Liver (tissue), 9 donors: ENCODE results near the gene HAUS8. TPM values are rescaled to one million over a fixed set of nuclear protein-coding genes. Genes with fewer than 3 reads are reported as not detected.

ENCODE experiments used
- DNase-seq: peaks from one replicate; pipeline ENCODE4 v3.0.0-alpha.2; 2017; ENCODE audit warnings: low spot score
- H3K27ac ChIP-seq, 2 donors: one replicate each; pipeline ENCODE4 v1.7.0; 2013; ENCODE audit warnings: inconsistent platforms in 2 of 2, low read length in 2 of 2, control low read depth in 1 of 2, low read depth in 1 of 2, mild to moderate bottlenecking in 1 of 2
- H3K27me3 ChIP-seq, 4 donors: one replicate each; pipeline versions ENCODE4 v1.6.1 to v1.7.0; 2013; ENCODE audit warnings: low read length in 3 of 4, inconsistent platforms in 1 of 4, mild to moderate bottlenecking in 1 of 4, moderate library complexity in 1 of 4; ENCODE audit not compliant: control insufficient read depth in 4 of 4, insufficient read depth in 4 of 4
- H3K36me3 ChIP-seq, 4 donors: one replicate each; pipeline versions ENCODE4 v1.6.1 to v1.7.0; 2013; ENCODE audit warnings: low read length in 3 of 4, mild to moderate bottlenecking in 3 of 4, low read depth in 1 of 4, moderate library complexity in 1 of 4; ENCODE audit not compliant: control insufficient read depth in 4 of 4, insufficient read depth in 3 of 4
- H3K4me1 ChIP-seq, 4 donors: one replicate each; pipeline versions ENCODE4 v1.6.1 to v1.7.0; 2013; ENCODE audit warnings: low read length in 3 of 4, mild to moderate bottlenecking in 3 of 4, moderate library complexity in 1 of 4; ENCODE audit not compliant: control insufficient read depth in 4 of 4, insufficient read depth in 4 of 4
- H3K4me3 ChIP-seq, 3 donors: one replicate each; pipeline versions ENCODE4 v1.6.1 to v1.7.0; 2013; ENCODE audit warnings: low read length in 3 of 3, control low read depth in 1 of 3, low read depth in 1 of 3, mild to moderate bottlenecking in 1 of 3
- H3K9ac ChIP-seq, 2 donors: one replicate each; pipeline ENCODE4 v1.7.0; 2013; ENCODE audit warnings: low read length in 2 of 2, mild to moderate bottlenecking in 2 of 2, moderate library complexity in 2 of 2, control low read depth in 1 of 2, low read depth in 1 of 2
- H3K9me3 ChIP-seq, 4 donors: one replicate each; pipeline versions ENCODE4 v1.6.1 to v1.7.0; 2013; ENCODE audit warnings: low read length in 3 of 4; ENCODE audit not compliant: control insufficient read depth in 4 of 4
- ATF3 ChIP-seq: IDR thresholded peaks from 2 replicates; pipeline ENCODE4 v1.6.1; 2016; ENCODE audit warnings: antibody characterized with exemption
- CTCF ChIP-seq: fragments of 150-350 bp; IDR thresholded peaks from 2 replicates; pipeline ENCODE4 v1.5.1; 2017; ENCODE audit warnings: improper control_type of control experiment, low read depth, low read length; ENCODE audit not compliant: missing input control
- FOXA2 ChIP-seq: IDR thresholded peaks from 2 replicates; pipeline ENCODE4 v1.6.1; 2016; ENCODE audit warnings: antibody characterized with exemption
- JUND ChIP-seq, 2 donors: IDR thresholded peaks; 2 replicates each; pipeline ENCODE4 v1.6.1; 2016; ENCODE audit warnings: antibody characterized with exemption in 2 of 2
- RAD21 ChIP-seq, 2 donors: IDR thresholded peaks; 2 replicates each; pipeline ENCODE4 v1.6.1; 2016; ENCODE audit warnings: antibody characterized with exemption in 2 of 2, mild to moderate bottlenecking in 2 of 2
- ZBTB33 ChIP-seq: IDR thresholded peaks from 2 replicates; pipeline ENCODE4 v1.6.1; 2016; ENCODE audit warnings: antibody characterized with exemption
- WGBS: extraction: QIAGEN DNeasy Blood & Tissue Kit; methylation state at CpG from one replicate; pipeline ENCODE4 v1.1.7; 2013; 5-methylcytosine and 5-hydroxymethylcytosine counted together
- polyA plus RNA-seq, 2 donors: library from polyadenylated mRNA; stranded (reverse) in 1 of 2; unstranded in 1 of 2; fragments of 200-250 nt in 1 of 2; fragments of >200 nt in 1 of 2; fragmentation: Nextera tagmentation in 1 of 2; extraction: Ambion mirVana in 1 of 2; gene quantifications; one replicate each; pipeline versions ENCODE4 v1.2.1 to v1.2.3, GENCODE V29; 2013 to 2015
- total RNA-seq, 2 donors: library from RNA; depleted of rRNA; stranded (reverse); fragments of >200 nt; gene quantifications; one replicate each; pipeline ENCODE4 v1.2.3, GENCODE V29; 2014
- donor health status: healthy.
- donor health status: healthy.
- donor health status: healthy.
- donor health status: healthy.
- donor health status: healthy.

HAUS8 gene
- total and polyA plus RNA-seq, 4 donors: 3.3 to 5.7 (median 3.8) TPM

- no peak for TF ChIP-seq ZBTB33
Measured at GRCh38 chr19:17002455-17002854, 72.8 kb downstream of the HAUS8 start (continued).

GRCh38 chr19:17001603-17002183, 73.6 kb downstream of the HAUS8 start:
- Histone ChIP-seq H3K27me3 (peaks cover 0 to 4% (median 0%) of the 10 kb centered on the region in 4 donors), H3K36me3 (peaks cover 0 to 2% (median 0%) of the 10 kb centered on the region in 4 donors), H3K4me1 (no peaks in the 10 kb centered on the region), H3K27ac (no peak overlapping the region), H3K9me3 (peaks cover 2 to 7% (median 4%) of the 10 kb centered on the region in 4 donors), H3K4me3 (no peak overlapping the region), H3K9ac (no peak overlapping the region)
- DNase-seq: no peak
- TF ChIP-seq RAD21 (IDR thresholded peaks at IDR 0.05) (no peak), ATF3 (no peak), ZBTB33 (no peak), JUND (IDR thresholded peaks at IDR 0.05) (no peak), CTCF (no peak), FOXA2 (no peak)
- 52% methylated on average over 7 of the region's 7 CpGs for WGBS

Other genes starting within 250 kb of the HAUS8 start
- 10 to 100 TPM; 10.7 to 17.1 TPM for gene SIN3B, start 246.1 kb downstream of the HAUS8 start, total RNA-seq
- gene SIN3B, start 246.1 kb downstream of the HAUS8 start, polyA plus RNA-seq: 1 to 10 TPM; 6.1 to 6.4 TPM
- 1 to 10 TPM in 1 of 2 donors, under 1 TPM in 1; 0.08 to 1.6 TPM for gene F2RL3, start 186.5 kb downstream of the HAUS8 start, total RNA-seq
- under 1 TPM; 0.18 to 0.22 TPM for gene F2RL3, start 186.5 kb downstream of the HAUS8 start, polyA plus RNA-seq
- 1 to 10 TPM; 1.0 to 1.4 TPM for gene CPAMD8, start 48.6 kb downstream of the HAUS8 start, total RNA-seq
- 1 to 10 TPM in 1 of 2 donors, under 1 TPM in 1; 0.92 to 1.2 TPM for gene CPAMD8, start 48.6 kb downstream of the HAUS8 start, polyA plus RNA-seq
- 10 to 100 TPM; 21.5 to 32.5 TPM for gene MYO9B, start 325 bp upstream of the HAUS8 start, total RNA-seq
- 10 to 100 TPM in 1 of 2 donors, 1 to 10 TPM in 1; 9.1 to 20.5 TPM for gene MYO9B, start 325 bp upstream of the HAUS8 start, polyA plus RNA-seq
- 10 to 100 TPM in 1 of 2 donors, 1 to 10 TPM in 1; 9.6 to 13.6 TPM for gene USE1, start 139.9 kb upstream of the HAUS8 start, total RNA-seq
- 10 to 100 TPM; 22.6 to 27.8 TPM for gene USE1, start 139.9 kb upstream of the HAUS8 start, polyA plus RNA-seq
- gene OCEL1, start 150.8 kb upstream of the HAUS8 start, total RNA-seq: 10 to 100 TPM in 1 of 2 donors, 1 to 10 TPM in 1; 4.9 to 10.5 TPM
- 10 to 100 TPM; 31.1 to 32.5 TPM for gene OCEL1, start 150.8 kb upstream of the HAUS8 start, polyA plus RNA-seq
- 10 to 100 TPM; 52.2 to 86.1 TPM for gene NR2F6, start 170.5 kb upstream of the HAUS8 start, total RNA-seq
- 10 to 100 TPM; 30.5 to 53.1 TPM for gene NR2F6, start 170.5 kb upstream of the HAUS8 start, polyA plus RNA-seq
- gene USHBP1, start 189.3 kb upstream of the HAUS8 start, total RNA-seq: 1 to 10 TPM; 2.1 to 2.6 TPM
- gene USHBP1, start 189.3 kb upstream of the HAUS8 start, polyA plus RNA-seq: 1 to 10 TPM; 1.2 to 1.6 TPM
- gene BABAM1, start 192.0 kb upstream of the HAUS8 start, total RNA-seq: 10 to 100 TPM; 29.3 to 47.0 TPM
- 10 to 100 TPM; 31.3 to 35.7 TPM for gene BABAM1, start 192.0 kb upstream of the HAUS8 start, polyA plus RNA-seq
- 10 to 100 TPM in 1 of 2 donors, under 1 TPM in 1; 0.42 to 43.2 TPM for gene ANKLE1, start 206.4 kb upstream of the HAUS8 start, total RNA-seq
- gene ANKLE1, start 206.4 kb upstream of the HAUS8 start, polyA plus RNA-seq: under 1 TPM; 0.10 to 0.15 TPM
- 10 to 100 TPM in 1 of 2 donors, 1 to 10 TPM in 1; 6.3 to 26.9 TPM for gene ABHD8, start 228.0 kb upstream of the HAUS8 start, total RNA-seq
- 10 to 100 TPM in 1 of 2 donors, 1 to 10 TPM in 1; 8.6 to 20.2 TPM for gene ABHD8, start 228.0 kb upstream of the HAUS8 start, polyA plus RNA-seq
- 100 to 1,000 TPM in 1 of 2 donors, 10 to 100 TPM in 1; 23.3 to 123 TPM for gene MRPL34, start 230.4 kb upstream of the HAUS8 start, total RNA-seq
- 100 to 1,000 TPM; 158 to 301 TPM for gene MRPL34, start 230.4 kb upstream of the HAUS8 start, polyA plus RNA-seq
- 10 to 100 TPM in 1 of 2 donors, 1 to 10 TPM in 1; 7.9 to 13.5 TPM for gene DDA1, start 234.1 kb upstream of the HAUS8 start, total RNA-seq
- gene DDA1, start 234.1 kb upstream of the HAUS8 start, polyA plus RNA-seq: 10 to 100 TPM; 28.2 to 37.9 TPM